ENCODE data around the gene HOXD4. TPM values are rescaled to one million over a fixed set of nuclear protein-coding genes. Genes with fewer than 3 reads are reported as not detected.

HOXD4 gene
- total and polyA plus RNA-seq, 10 of the 15 experiments (the other 5 are each of a cell fraction or from before 2014, with no cell fraction given), result 0.07 TPM; not detected in 9

DNA sequence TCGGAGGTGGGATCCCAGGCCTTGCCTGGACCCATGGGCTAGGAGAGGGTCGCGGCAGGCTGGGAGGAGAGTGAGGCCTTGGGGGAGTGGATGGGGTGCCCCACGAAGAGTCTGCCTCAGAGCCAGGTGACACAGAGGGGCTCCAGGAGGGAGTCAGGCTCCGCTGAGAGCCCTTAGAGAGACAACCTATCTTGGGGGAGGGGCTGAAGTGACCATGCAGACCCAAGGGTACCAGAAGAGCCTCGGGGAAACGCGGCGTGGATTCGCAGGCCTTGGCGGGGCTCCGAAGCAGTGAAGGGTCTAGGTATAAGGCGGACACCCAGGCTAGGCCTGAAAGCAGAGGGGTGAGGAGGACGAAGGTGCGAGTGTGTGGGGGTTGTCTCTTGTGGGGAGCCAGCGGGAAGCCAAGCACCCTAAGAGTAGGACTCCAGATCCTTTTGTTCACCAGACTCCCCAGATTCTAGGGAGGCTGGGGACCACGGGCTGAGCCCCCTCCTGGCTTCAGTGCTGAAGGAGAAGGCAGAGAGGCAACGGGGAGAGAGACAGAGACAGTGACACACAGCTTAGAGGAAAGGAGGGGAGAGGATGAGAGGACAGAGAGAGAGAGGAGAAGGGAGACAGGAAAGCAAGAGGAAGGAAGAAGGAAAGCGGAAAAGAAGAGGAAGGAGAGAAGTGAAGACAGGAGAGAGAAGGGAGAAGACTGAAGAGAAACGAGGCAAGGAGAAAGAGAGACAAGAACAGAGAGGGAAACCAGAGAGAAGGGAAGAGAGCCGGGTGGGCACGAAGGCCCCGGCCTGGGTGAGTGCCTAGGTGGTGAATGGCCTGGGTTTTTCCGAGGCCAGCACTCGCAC lies 45.4 kb upstream of the HOXD4 start (continued):
- TF ChIP-seq, protein P1, sequence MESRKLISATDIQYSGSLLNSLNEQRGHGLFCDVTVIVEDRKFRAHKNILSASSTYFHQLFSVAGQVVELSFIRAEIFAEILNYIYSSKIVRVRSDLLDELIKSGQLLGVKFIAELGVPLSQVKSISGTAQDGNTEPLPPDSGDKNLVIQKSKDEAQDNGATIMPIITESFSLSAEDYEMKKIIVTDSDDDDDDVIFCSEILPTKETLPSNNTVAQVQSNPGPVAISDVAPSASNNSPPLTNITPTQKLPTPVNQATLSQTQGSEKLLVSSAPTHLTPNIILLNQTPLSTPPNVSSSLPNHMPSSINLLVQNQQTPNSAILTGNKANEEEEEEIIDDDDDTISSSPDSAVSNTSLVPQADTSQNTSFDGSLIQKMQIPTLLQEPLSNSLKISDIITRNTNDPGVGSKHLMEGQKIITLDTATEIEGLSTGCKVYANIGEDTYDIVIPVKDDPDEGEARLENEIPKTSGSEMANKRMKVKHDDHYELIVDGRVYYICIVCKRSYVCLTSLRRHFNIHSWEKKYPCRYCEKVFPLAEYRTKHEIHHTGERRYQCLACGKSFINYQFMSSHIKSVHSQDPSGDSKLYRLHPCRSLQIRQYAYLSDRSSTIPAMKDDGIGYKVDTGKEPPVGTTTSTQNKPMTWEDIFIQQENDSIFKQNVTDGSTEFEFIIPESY (IDR thresholded peaks at IDR 0.05), result no peak

DNA sequence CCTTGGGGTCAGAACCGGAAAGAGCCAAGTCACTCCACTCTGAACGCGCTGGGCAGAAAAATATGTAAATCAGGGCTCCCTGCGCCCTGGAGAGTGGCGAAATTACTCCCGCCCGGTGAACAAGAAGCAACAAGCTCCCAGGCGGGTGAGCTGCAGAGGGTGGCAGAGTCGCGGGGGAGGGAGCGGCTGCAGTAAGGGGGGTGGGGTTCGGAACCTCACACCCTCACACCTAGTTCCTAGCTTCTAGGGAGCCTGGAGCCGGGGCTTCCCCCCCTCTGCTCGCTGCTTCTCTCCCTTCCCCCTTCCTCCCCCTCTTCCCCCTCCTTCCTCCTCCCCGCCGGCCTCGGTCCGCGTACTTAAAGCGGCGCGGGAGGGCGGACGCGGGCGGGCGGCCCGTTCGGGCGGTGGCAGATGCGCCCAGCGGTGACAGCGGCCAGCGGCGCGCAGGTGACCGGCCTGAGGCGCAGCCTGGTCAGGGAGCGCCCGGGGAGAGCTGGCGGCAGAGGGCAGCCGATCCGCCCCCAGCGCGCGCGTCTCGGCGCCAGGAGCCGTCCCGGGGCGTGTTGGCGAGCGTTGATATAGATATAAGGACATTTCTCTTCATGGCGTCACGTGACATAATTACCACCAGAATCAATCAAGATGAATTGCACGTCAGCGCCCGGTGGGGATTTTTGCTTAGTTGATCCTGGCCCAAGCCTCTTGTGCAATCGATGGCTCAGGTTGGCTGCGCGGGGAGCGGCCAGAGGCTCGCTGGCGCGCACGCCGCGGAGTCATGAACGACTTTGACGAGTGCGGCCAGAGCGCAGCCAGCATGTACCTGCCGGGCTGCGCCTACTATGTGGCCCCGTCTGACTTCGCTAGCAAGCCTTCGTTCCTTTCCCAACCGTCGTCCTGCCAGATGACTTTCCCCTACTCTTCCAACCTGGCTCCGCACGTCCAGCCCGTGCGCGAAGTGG lies 44.5 kb upstream of the HOXD4 start, which contains the start of gene HOXD11:
Gene HOXD11, plus strand, starts transcription at position 700 of the 959 bp plus-strand sequence. Its CDS starts 76 bp downstream, at position 776.
- ATAC-seq (no peak), DNase-seq (ENCODE audit: low read depth, low spot score) (no peak), FAIRE-seq (no peak)
- no peak for TF ChIP-seq SUZ12 (IDR thresholded peaks at IDR 0.05; ENCODE audit: unreplicated experiment)
- no peak for TF ChIP-seq MXI1 (IDR thresholded peaks at IDR 0.05; ENCODE audit: low read depth, low read length)
- TF ChIP-seq, protein P2, sequence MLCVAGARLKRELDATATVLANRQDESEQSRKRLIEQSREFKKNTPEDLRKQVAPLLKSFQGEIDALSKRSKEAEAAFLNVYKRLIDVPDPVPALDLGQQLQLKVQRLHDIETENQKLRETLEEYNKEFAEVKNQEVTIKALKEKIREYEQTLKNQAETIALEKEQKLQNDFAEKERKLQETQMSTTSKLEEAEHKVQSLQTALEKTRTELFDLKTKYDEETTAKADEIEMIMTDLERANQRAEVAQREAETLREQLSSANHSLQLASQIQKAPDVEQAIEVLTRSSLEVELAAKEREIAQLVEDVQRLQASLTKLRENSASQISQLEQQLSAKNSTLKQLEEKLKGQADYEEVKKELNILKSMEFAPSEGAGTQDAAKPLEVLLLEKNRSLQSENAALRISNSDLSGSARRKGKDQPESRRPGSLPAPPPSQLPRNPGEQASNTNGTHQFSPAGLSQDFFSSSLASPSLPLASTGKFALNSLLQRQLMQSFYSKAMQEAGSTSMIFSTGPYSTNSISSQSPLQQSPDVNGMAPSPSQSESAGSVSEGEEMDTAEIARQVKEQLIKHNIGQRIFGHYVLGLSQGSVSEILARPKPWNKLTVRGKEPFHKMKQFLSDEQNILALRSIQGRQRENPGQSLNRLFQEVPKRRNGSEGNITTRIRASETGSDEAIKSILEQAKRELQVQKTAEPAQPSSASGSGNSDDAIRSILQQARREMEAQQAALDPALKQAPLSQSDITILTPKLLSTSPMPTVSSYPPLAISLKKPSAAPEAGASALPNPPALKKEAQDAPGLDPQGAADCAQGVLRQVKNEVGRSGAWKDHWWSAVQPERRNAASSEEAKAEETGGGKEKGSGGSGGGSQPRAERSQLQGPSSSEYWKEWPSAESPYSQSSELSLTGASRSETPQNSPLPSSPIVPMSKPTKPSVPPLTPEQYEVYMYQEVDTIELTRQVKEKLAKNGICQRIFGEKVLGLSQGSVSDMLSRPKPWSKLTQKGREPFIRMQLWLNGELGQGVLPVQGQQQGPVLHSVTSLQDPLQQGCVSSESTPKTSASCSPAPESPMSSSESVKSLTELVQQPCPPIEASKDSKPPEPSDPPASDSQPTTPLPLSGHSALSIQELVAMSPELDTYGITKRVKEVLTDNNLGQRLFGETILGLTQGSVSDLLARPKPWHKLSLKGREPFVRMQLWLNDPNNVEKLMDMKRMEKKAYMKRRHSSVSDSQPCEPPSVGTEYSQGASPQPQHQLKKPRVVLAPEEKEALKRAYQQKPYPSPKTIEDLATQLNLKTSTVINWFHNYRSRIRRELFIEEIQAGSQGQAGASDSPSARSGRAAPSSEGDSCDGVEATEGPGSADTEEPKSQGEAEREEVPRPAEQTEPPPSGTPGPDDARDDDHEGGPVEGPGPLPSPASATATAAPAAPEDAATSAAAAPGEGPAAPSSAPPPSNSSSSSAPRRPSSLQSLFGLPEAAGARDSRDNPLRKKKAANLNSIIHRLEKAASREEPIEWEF (IDR thresholded peaks at IDR 0.05; ENCODE audit: insufficient replicate concordance, low read depth, low read length), result no peak
- TF ChIP-seq CEBPB (IDR thresholded peaks at IDR 0.05; ENCODE audit: borderline replicate concordance in 1 of 2, low read depth in 2 of 2, low read length in 2 of 2), result no peak
- no peak for TF ChIP-seq YY1 (IDR thresholded peaks at IDR 0.05; ENCODE audit: low read depth, low read length)
- no peak for TF ChIP-seq IRF4 (IDR thresholded peaks at IDR 0.05; ENCODE audit: low read depth, low read length)
- TF ChIP-seq, protein P3, sequence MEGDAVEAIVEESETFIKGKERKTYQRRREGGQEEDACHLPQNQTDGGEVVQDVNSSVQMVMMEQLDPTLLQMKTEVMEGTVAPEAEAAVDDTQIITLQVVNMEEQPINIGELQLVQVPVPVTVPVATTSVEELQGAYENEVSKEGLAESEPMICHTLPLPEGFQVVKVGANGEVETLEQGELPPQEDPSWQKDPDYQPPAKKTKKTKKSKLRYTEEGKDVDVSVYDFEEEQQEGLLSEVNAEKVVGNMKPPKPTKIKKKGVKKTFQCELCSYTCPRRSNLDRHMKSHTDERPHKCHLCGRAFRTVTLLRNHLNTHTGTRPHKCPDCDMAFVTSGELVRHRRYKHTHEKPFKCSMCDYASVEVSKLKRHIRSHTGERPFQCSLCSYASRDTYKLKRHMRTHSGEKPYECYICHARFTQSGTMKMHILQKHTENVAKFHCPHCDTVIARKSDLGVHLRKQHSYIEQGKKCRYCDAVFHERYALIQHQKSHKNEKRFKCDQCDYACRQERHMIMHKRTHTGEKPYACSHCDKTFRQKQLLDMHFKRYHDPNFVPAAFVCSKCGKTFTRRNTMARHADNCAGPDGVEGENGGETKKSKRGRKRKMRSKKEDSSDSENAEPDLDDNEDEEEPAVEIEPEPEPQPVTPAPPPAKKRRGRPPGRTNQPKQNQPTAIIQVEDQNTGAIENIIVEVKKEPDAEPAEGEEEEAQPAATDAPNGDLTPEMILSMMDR (IDR thresholded peaks at IDR 0.05 in 2 of 3, conservative IDR thresholded peaks at IDR 0.05 in 1 of 3; ENCODE audit: control insufficient read depth in 2 of 3, extremely low read depth in 1 of 3, insufficient read depth in 1 of 3, low read depth in 3 of 3, low read length in 3 of 3), result no peak
- TF ChIP-seq ZNF24 (IDR thresholded peaks at IDR 0.05), result no peak
- no peak for TF ChIP-seq CHD4 (IDR thresholded peaks at IDR 0.05)

More for the DNA sequence above, 44.5 kb upstream of the HOXD4 start, which contains the start of gene HOXD11:
- Histone ChIP-seq H3K9me3 (replicated peaks; ENCODE audit: control insufficient read depth, insufficient read depth, low read length) (peaks cover 3% of the 10 kb centered on the region; the same call in 1 of the 3 replicates), H3K9ac (ENCODE audit: control insufficient read depth, insufficient read depth, low read length) (no peak within 1 kb of the TSS), H3K4me3 (no peak within 1 kb of the TSS), H4K20me1 (ENCODE audit: control insufficient read depth, insufficient read depth) (no peaks in the 10 kb centered on the region), H3K4me2 (ENCODE audit: control insufficient read depth, insufficient read depth) (peak within 1 kb of the TSS; percentile 17; the same call in 1 of the 2 replicates), H2AFZ (ENCODE audit: control insufficient read depth, low read depth, low read length) (no peak within 1 kb of the TSS), H3K27me3 (replicated peaks in 1 of 2; ENCODE audit: control insufficient read depth in 2 of 2, insufficient read depth in 2 of 2, low read length in 1 of 2) (peaks cover 13 to 40% of the 10 kb centered on the region in 2 experiments), H3K79me2 (ENCODE audit: control insufficient read depth, insufficient read depth, low read length) (no peaks in the 10 kb centered on the region), H3K4me1 (ENCODE audit: control insufficient read depth, insufficient read depth, low read length) (no peaks in the 10 kb centered on the region), H3K27ac (ENCODE audit: control insufficient read depth, insufficient read depth) (no peak within 1 kb of the TSS), H3K36me3 (ENCODE audit: control insufficient read depth in 2 of 2, insufficient read depth in 2 of 2, low read length in 1 of 2) (no peaks in the 10 kb centered on the region)
- RAD21 ChIA-PET (ENCODE audit: unreplicated experiment), result no interaction called here
- in situ Hi-C loops (cut with MboI), result no loop called here
- CTCF ChIA-PET, result no interaction called here
- BruUV-seq (replicated peaks), result no TSS peak
- SMC1A ChIA-PET (ENCODE audit: uncharacterized antibody, unreplicated experiment), result no interaction called here
- intact Hi-C loops (cut with micrococcal nuclease; ENCODE audit: unreplicated experiment), result no loop called here
- POLR2A ChIA-PET, result no interaction called here
- WGBS (ENCODE audit: insufficient coverage, insufficient replicate concordance, low lambda C conversion rate, missing lambda C conversion rate), result 61% methylated on average over 43 of the region's 85 CpGs
